ENCODE data around the gene ENTHD1. TPM values are rescaled to one million over a fixed set of nuclear protein-coding genes. Genes with fewer than 3 reads are reported as not detected.

Gene ENTHD1
- total and polyA plus RNA-seq, 2 of the 8 experiments (the other 6 are each of a cell fraction or from before 2014, with no cell fraction given) = not detected

GRCh38 chr22:39738746-39739145 is 154.8 kb downstream of the ENTHD1 start (continued):
- TF ChIP-seq USF2 (IDR thresholded peaks at IDR 0.05; ENCODE audit: low read length) (no peak), BRCA1 (IDR thresholded peaks at IDR 0.05; ENCODE audit: low read depth, low read length) (no peak), CEBPB (IDR thresholded peaks at IDR 0.05; ENCODE audit: low read depth, low read length) (no peak), ZNF274 (IDR thresholded peaks at IDR 0.05; ENCODE audit: borderline replicate concordance, extremely low read depth, low read length) (no peak), SIRT6 (IDR thresholded peaks at IDR 0.05; ENCODE audit: low read length) (no peak), CBX5 (IDR thresholded peaks at IDR 0.05; ENCODE audit: low read depth, low read length) (no peak), SAP30 (IDR thresholded peaks at IDR 0.05; ENCODE audit: insufficient read depth, insufficient replicate concordance, low read length) (no peak)

Measured in H1 (cell line).